CD14-positive monocyte (primary cell): ENCODE data around the gene COL9A2. TPM values are rescaled to one million over a fixed set of nuclear protein-coding genes. Genes with fewer than 3 reads are reported as not detected.

Experiments used
- DNase-seq, 3 donors: peaks; one replicate each; pipeline ENCODE4 v3.0.0-alpha.2; 2011 to 2022
- H2AFZ ChIP-seq: 2 replicates; pipeline ENCODE4 v1.6.0; 2012; ENCODE audit warnings: mild to moderate bottlenecking, low read depth, low read length, inconsistent platforms; ENCODE audit not compliant: insufficient read depth, poor library complexity, severe bottlenecking
- H3K27ac ChIP-seq, 2 donors: 1 replicate in 1 of 2; 2 replicates in 1 of 2; pipeline ENCODE4 v1.5.1; 2012 to 2013; ENCODE audit warnings: low read length in 2 of 2, control low read depth in 1 of 2, inconsistent platforms in 1 of 2, low read depth in 1 of 2, mild to moderate bottlenecking in 1 of 2
- H3K27me3 ChIP-seq, 2 donors: one replicate each; pipeline versions ENCODE4 v1.6.0 to v1.6.1; 2011 to 2013; ENCODE audit warnings: low read length in 2 of 2; ENCODE audit not compliant: control insufficient read depth in 2 of 2, insufficient read depth in 2 of 2
- H3K36me3 ChIP-seq, 2 donors: replicated peaks in 1 of 2; 1 replicate in 1 of 2; 2 replicates in 1 of 2; pipeline versions ENCODE4 v1.5.1 to v1.6.1; 2012 to 2013; ENCODE audit warnings: low read length in 2 of 2, control low read depth in 1 of 2, inconsistent platforms in 1 of 2, mild to moderate bottlenecking in 1 of 2; ENCODE audit not compliant: insufficient read depth in 2 of 2, control insufficient read depth in 1 of 2
- H3K4me1 ChIP-seq, 2 donors: 1 replicate in 1 of 2; 2 replicates in 1 of 2; pipeline versions ENCODE4 v1.5.1 to v1.6.1; 2012 to 2013; ENCODE audit warnings: low read length in 2 of 2, control low read depth in 1 of 2, inconsistent platforms in 1 of 2, mild to moderate bottlenecking in 1 of 2, moderate library complexity in 1 of 2; ENCODE audit not compliant: insufficient read depth in 2 of 2, control insufficient read depth in 1 of 2
- H3K4me2 ChIP-seq: replicated peaks from 2 replicates; pipeline ENCODE3; 2012; ENCODE audit warnings: low read length, moderate library complexity, mild to moderate bottlenecking; ENCODE audit not compliant: poor library complexity, severe bottlenecking; ENCODE audit errors: extremely low read depth
- H3K4me3 ChIP-seq, 3 experiments: fragments of 200-600 bp in 1 of 3; sonication (generic) in 1 of 3; replicated peaks in 1 of 3; 1 replicate in 2 of 3; 2 replicates in 1 of 3; pipeline ENCODE4 v1.5.1; 2011 to 2013; ENCODE audit warnings: low read length in 3 of 3, mild to moderate bottlenecking in 3 of 3, control low read depth in 2 of 3, low read depth in 2 of 3, inconsistent platforms in 1 of 3, moderate library complexity in 1 of 3
- H3K79me2 ChIP-seq: 2 replicates; pipeline ENCODE4 v1.6.0; 2012; ENCODE audit warnings: mild to moderate bottlenecking, control low read depth, inconsistent platforms, low read length, moderate library complexity; ENCODE audit not compliant: insufficient read depth
- H3K9ac ChIP-seq: 2 replicates; pipeline ENCODE4 v1.6.0; 2017; ENCODE audit warnings: low read length, mild to moderate bottlenecking; ENCODE audit not compliant: insufficient read depth, poor library complexity, severe bottlenecking
- H3K9me3 ChIP-seq, 2 donors: replicated peaks in 1 of 2; 1 replicate in 1 of 2; 2 replicates in 1 of 2; pipeline versions ENCODE4 v1.5.1 to v1.6.1; 2012 to 2013; ENCODE audit warnings: low read length in 2 of 2, control low read depth in 1 of 2; ENCODE audit not compliant: control insufficient read depth in 1 of 2, insufficient read depth in 1 of 2
- H4K20me1 ChIP-seq: 2 replicates; pipeline ENCODE4 v1.6.0; 2012; ENCODE audit warnings: mild to moderate bottlenecking, low read length, control low read depth, moderate library complexity; ENCODE audit not compliant: insufficient read depth
- H3K27ac Mint-ChIP-seq, 7 donors: one replicate each; pipeline ENCODE4 v1.8.0; 2020; ENCODE audit warnings: mild to moderate bottlenecking in 7 of 7, mixed read lengths in 7 of 7, moderate library complexity in 6 of 7, inconsistent platforms in 2 of 7
- H3K27me3 Mint-ChIP-seq, 3 donors: one replicate each; pipeline ENCODE4 v1.8.0; 2021 to 2022; ENCODE audit warnings: low read depth in 3 of 3, mild to moderate bottlenecking in 3 of 3, mixed read lengths in 3 of 3, moderate library complexity in 3 of 3, inconsistent platforms in 1 of 3
- H3K36me3 Mint-ChIP-seq, 2 donors: one replicate each; pipeline ENCODE4 v1.8.0; 2020; ENCODE audit warnings: mixed read lengths in 2 of 2, inconsistent platforms in 1 of 2, mild to moderate bottlenecking in 1 of 2
- H3K4me1 Mint-ChIP-seq: one replicate; pipeline ENCODE4 v1.8.0; 2020; ENCODE audit warnings: mild to moderate bottlenecking, mixed read lengths
- H3K4me3 Mint-ChIP-seq, 2 donors: one replicate each; pipeline ENCODE4 v1.8.0; 2020; ENCODE audit warnings: mild to moderate bottlenecking in 2 of 2, mixed read lengths in 2 of 2, moderate library complexity in 1 of 2
- H3K9me3 Mint-ChIP-seq, 7 donors: one replicate each; pipeline ENCODE4 v1.8.0; 2020 to 2022; ENCODE audit warnings: mixed read lengths in 7 of 7, mild to moderate bottlenecking in 6 of 7, moderate library complexity in 6 of 7, inconsistent platforms in 2 of 7
- WGBS: methylation state at CpG from one replicate; pipeline ENCODE4 v1.1.5; 2013; ENCODE audit warnings: missing lambda C conversion rate; ENCODE audit not compliant: insufficient coverage; 5-methylcytosine and 5-hydroxymethylcytosine counted together
- intact Hi-C, 2 donors: fragments of 100-400 bp; cut with micrococcal nuclease; formaldehyde crosslinking; loops; one replicate each; pipeline versions ENCODE4 v1.15.0 to v1.15.1; 2023
- polyA plus RNA-seq, 3 donors: library from polyadenylated mRNA; depleted of rRNA in 1 of 3; unstranded in 2 of 3; stranded (reverse) in 1 of 3; fragments of 300-500 nt in 2 of 3; fragments of >200 nt in 1 of 3; fragmentation: Illumina TruSeq in 2 of 3; gene quantifications; 1 replicate in 2 of 3; 2 replicates in 1 of 3; pipeline ENCODE4 v1.2.3, GENCODE V29; 2012 to 2021
- TF ChIP-seq, protein P1 (sequence below): fragments of 200-600 bp; IDR thresholded peaks from one replicate; pipeline ENCODE4 v1.8.0; 2022; ENCODE audit warnings: antibody characterized with exemption, mild to moderate bottlenecking

COL9A2 gene
- polyA plus RNA-seq, 3 donors: 2.0 to 24.3 (median 2.6) TPM

DNA sequence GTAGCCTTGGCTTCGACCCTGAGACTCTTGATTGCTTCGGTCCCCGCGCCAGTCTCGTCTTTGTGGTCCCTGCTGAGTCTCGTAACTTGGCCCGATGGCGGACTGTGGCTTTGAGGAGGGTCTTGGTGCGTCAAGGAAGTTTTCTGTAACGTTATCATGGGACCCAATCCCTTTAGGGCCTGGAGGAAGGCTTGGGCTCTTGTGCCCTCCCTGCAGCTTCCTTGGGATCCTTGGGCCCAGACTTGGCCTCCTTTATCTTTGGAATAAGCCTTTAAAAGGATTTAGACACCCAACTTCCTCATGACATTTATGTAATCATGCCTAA, 58.7 kb downstream of the COL9A2 start:
- intact Hi-C loops: loop anchor here (5.0 to 10.0 kb wide), 4 partner anchors 56 to 146 kb away; partner anchors contain the start of genes RLF (in 2 of the 2), COL9A2 (in 1 of the 2) and SMAP2 (in 1 of the 2)
- Histone ChIP-seq H3K4me3 (peak overlapping the region; percentile 45 to 99 (median 88)), H4K20me1 (peaks cover 4% of the 10 kb centered on the region), H3K9me3 (no peaks in the 10 kb centered on the region), H2AFZ (peak overlapping the region; percentile 94), H3K27ac (peak overlapping the region; percentile 98 to 99), H3K4me1 (peaks cover 11 to 19% of the 10 kb centered on the region in 2 donors), H3K36me3 (peaks cover 33 to 40% of the 10 kb centered on the region in 2 donors), H3K79me2 (peaks cover 61% of the 10 kb centered on the region), H3K27me3 (no peaks in the 10 kb centered on the region), H3K4me2 (peak overlapping the region; percentile 90), H3K9ac (peak overlapping the region; percentile 98)
- Mint-ChIP-seq H3K4me1 (peaks cover 15% of the 10 kb centered on the region), H3K27ac (peak overlapping the region; percentile 93 to 100 (median 99)), H3K4me3 (peak overlapping the region; percentile 94 to 98), H3K9me3 (no peaks in the 10 kb centered on the region), H3K36me3 (peaks cover 32 to 35% of the 10 kb centered on the region in 2 donors), H3K27me3 (peaks cover 0 to 2% (median 0%) of the 10 kb centered on the region in 3 donors)
- TF ChIP-seq, protein P1, sequence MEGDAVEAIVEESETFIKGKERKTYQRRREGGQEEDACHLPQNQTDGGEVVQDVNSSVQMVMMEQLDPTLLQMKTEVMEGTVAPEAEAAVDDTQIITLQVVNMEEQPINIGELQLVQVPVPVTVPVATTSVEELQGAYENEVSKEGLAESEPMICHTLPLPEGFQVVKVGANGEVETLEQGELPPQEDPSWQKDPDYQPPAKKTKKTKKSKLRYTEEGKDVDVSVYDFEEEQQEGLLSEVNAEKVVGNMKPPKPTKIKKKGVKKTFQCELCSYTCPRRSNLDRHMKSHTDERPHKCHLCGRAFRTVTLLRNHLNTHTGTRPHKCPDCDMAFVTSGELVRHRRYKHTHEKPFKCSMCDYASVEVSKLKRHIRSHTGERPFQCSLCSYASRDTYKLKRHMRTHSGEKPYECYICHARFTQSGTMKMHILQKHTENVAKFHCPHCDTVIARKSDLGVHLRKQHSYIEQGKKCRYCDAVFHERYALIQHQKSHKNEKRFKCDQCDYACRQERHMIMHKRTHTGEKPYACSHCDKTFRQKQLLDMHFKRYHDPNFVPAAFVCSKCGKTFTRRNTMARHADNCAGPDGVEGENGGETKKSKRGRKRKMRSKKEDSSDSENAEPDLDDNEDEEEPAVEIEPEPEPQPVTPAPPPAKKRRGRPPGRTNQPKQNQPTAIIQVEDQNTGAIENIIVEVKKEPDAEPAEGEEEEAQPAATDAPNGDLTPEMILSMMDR: no peak
- DNase-seq: no peak
- 0% methylated on average over 8 of the region's 10 CpGs for WGBS

DNA sequence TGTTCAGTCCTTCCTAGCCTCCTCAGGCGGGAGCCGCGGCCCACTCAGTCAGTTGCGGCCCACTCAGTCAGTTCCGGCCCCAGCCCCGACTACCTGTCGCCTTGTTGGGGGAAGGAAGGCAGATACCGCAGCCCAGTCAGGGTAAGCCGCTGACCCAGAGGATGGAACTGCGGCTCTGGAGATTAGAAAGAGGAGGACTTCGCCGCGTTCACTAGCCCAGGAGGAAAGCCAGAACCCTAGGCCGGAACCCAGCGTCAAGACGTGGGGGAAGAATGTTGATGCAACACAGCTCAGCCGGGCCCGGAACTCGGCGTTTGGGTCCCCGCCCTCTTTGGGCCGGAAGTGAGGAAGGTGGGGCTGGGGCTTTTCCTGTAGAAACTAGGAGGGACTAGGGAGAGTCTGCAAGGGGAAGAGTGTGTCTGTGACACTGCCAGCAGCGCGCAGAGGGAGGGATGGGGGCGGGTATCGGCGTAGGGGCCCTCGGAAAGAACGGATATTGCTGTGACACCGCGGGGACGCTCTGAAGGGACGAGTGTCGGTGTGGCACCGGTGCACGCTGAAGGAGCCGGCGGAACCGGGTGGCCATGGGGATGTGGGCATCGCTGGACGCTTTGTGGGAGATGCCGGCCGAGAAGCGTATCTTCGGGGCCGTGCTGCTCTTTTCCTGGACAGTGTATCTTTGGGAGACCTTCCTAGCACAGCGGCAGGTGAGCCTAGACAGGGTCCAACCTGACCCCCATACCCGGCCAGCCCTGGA, 59.2 kb downstream of the COL9A2 start, which contains the start of gene ZMPSTE24:
ZMPSTE24 (plus strand) TSS at position 549 of the 757 bp plus-strand sequence; CDS start at position 585, 36 bp downstream.
- DNase-seq: peak; percentile 95 to 98 (median 98)
- Histone ChIP-seq H3K79me2 (peaks cover 55% of the 10 kb centered on the region), H3K9ac (peak within 1 kb of the TSS; percentile 98), H3K27me3 (no peaks in the 10 kb centered on the region), H3K4me2 (peak within 1 kb of the TSS; percentile 90), H3K4me3 (peak within 1 kb of the TSS; percentile 88 to 99 (median 95)), H2AFZ (peak within 1 kb of the TSS; percentile 95), H4K20me1 (peaks cover 4% of the 10 kb centered on the region), H3K4me1 (peaks cover 11 to 19% of the 10 kb centered on the region in 2 donors), H3K36me3 (peaks cover 27 to 35% of the 10 kb centered on the region in 2 donors), H3K27ac (peak within 1 kb of the TSS; percentile 98 to 99), H3K9me3 (no peaks in the 10 kb centered on the region)
- peak within 1 kb of the TSS; percentile 99 to 100 (median 100) for H3K27ac Mint-ChIP-seq
- peaks cover 0 to 2% (median 0%) of the 10 kb centered on the region in 3 donors for H3K27me3 Mint-ChIP-seq
- peaks cover 26 to 29% of the 10 kb centered on the region in 2 donors for H3K36me3 Mint-ChIP-seq
- no peaks in the 10 kb centered on the region for H3K9me3 Mint-ChIP-seq
- under 1% methylated on average over 48 of the region's 48 CpGs for WGBS
- peak within 1 kb of the TSS; percentile 94 to 98 for H3K4me3 Mint-ChIP-seq
- TF ChIP-seq, protein P1: no peak
- H3K4me1 Mint-ChIP-seq: peaks cover 15% of the 10 kb centered on the region
- intact Hi-C loops: loop anchor here (2.0 to 10.0 kb wide), 5 partner anchors 15 to 147 kb away; partner anchors contain the start of genes RLF (in 2 of the 2), COL9A2 (in 1 of the 2) and SMAP2 (in 1 of the 2)
